Loucy (cell line): ENCODE measurements around the gene TDRD10.

Experiments
- EZH2phosphoT487 ChIP-seq: fragments of 200-600 bp; IDR thresholded peaks from 2 replicates; pipeline ENCODE4 v1.6.1; 2018; ENCODE audit warnings: antibody characterized with exemption, mild to moderate bottlenecking, moderate library complexity, borderline replicate concordance
- TF ChIP-seq, protein P1 (sequence below): fragments of 200-600 bp; sonication (generic); conservative IDR thresholded peaks from 2 replicates; pipeline ENCODE4 v1.5.1; 2014; ENCODE audit warnings: mild to moderate bottlenecking, antibody characterized with exemption, low read length

GRCh38 chr1:154485910-154486496 is 16.0 kb upstream of the TDRD10 start:
- TF ChIP-seq, protein P1, sequence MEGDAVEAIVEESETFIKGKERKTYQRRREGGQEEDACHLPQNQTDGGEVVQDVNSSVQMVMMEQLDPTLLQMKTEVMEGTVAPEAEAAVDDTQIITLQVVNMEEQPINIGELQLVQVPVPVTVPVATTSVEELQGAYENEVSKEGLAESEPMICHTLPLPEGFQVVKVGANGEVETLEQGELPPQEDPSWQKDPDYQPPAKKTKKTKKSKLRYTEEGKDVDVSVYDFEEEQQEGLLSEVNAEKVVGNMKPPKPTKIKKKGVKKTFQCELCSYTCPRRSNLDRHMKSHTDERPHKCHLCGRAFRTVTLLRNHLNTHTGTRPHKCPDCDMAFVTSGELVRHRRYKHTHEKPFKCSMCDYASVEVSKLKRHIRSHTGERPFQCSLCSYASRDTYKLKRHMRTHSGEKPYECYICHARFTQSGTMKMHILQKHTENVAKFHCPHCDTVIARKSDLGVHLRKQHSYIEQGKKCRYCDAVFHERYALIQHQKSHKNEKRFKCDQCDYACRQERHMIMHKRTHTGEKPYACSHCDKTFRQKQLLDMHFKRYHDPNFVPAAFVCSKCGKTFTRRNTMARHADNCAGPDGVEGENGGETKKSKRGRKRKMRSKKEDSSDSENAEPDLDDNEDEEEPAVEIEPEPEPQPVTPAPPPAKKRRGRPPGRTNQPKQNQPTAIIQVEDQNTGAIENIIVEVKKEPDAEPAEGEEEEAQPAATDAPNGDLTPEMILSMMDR, result no peak
- TF ChIP-seq EZH2phosphoT487, result no peak
